Keratinocyte (primary cell): Measurements from ENCODE around the gene MAVS. TPM values are rescaled to one million over a fixed set of nuclear protein-coding genes. Genes with fewer than 3 reads are reported as not detected.

Experiments used
- DNase-seq: peaks from one replicate; pipeline ENCODE4 v3.0.0-alpha.2; 2011; ENCODE audit warnings: low read depth, missing footprints, low spot score
- FAIRE-seq: peaks from 2 replicates; lab custom pipeline; 2011; peaks lifted over from hg19 to GRCh38; lab: Jason Lieb, UNC
- H2AFZ ChIP-seq: 2 replicates; pipeline ENCODE4 v1.6.0; 2012; ENCODE audit warnings: low read length, control low read depth, inconsistent platforms; ENCODE audit not compliant: control insufficient read depth
- H3K27ac ChIP-seq: 2 replicates; pipeline ENCODE4 v1.5.1; 2011; ENCODE audit warnings: low read length; ENCODE audit not compliant: control insufficient read depth, insufficient read depth
- H3K27me3 ChIP-seq: 3 replicates; pipeline ENCODE4 v1.6.0; 2011; ENCODE audit warnings: low read length; ENCODE audit not compliant: control insufficient read depth, insufficient read depth; ENCODE audit errors: extremely low read depth
- H3K36me3 ChIP-seq, 2 experiments: 2 replicates in 1 of 2; 3 replicates in 1 of 2; pipeline ENCODE4 v1.5.1; 2011; ENCODE audit warnings: low read length in 2 of 2, mild to moderate bottlenecking in 1 of 2; ENCODE audit not compliant: control insufficient read depth in 2 of 2, insufficient read depth in 2 of 2; ENCODE audit errors: extremely low read depth in 1 of 2
- H3K4me1 ChIP-seq: 3 replicates; pipeline ENCODE4 v1.5.1; 2011; ENCODE audit warnings: low read length; ENCODE audit not compliant: control insufficient read depth, insufficient read depth; ENCODE audit errors: extremely low read depth
- H3K4me2 ChIP-seq: 3 replicates; pipeline ENCODE4 v1.6.0; 2011; ENCODE audit warnings: low read depth, low read length; ENCODE audit not compliant: control insufficient read depth, insufficient read depth; ENCODE audit errors: extremely low read depth
- H3K4me3 ChIP-seq, 3 experiments: fragments of 200-600 bp in 1 of 3; sonication (generic) in 1 of 3; 2 replicates in 2 of 3; 3 replicates in 1 of 3; pipeline ENCODE4 v1.5.1; 2011 to 2016; ENCODE audit warnings: low read length in 3 of 3, mild to moderate bottlenecking in 3 of 3, control low read depth in 2 of 3, inconsistent platforms in 1 of 3, low read depth in 1 of 3, mixed read lengths in 1 of 3, mixed run types in 1 of 3, moderate library complexity in 1 of 3; ENCODE audit not compliant: control insufficient read depth in 2 of 3, insufficient read depth in 2 of 3; ENCODE audit errors: extremely low read depth in 1 of 3
- H3K79me2 ChIP-seq: 2 replicates; pipeline ENCODE4 v1.6.0; 2012; ENCODE audit warnings: low read length; ENCODE audit not compliant: control insufficient read depth, insufficient read depth
- H3K9ac ChIP-seq: 3 replicates; pipeline ENCODE4 v1.6.0; 2011; ENCODE audit warnings: low read length; ENCODE audit not compliant: control insufficient read depth, insufficient read depth; ENCODE audit errors: extremely low read depth
- H3K9me1 ChIP-seq: 3 replicates; pipeline ENCODE4 v1.6.0; 2011; ENCODE audit warnings: low read length; ENCODE audit not compliant: control insufficient read depth, insufficient read depth; ENCODE audit errors: extremely low read depth
- H3K9me3 ChIP-seq: 2 replicates; pipeline ENCODE4 v1.5.1; 2012; ENCODE audit warnings: low read depth, low read length; ENCODE audit not compliant: control insufficient read depth
- H4K20me1 ChIP-seq: 3 replicates; pipeline ENCODE4 v1.6.0; 2011; ENCODE audit warnings: low read length; ENCODE audit not compliant: control insufficient read depth, insufficient read depth; ENCODE audit errors: extremely low read depth
- EZH2 ChIP-seq: IDR thresholded peaks from one replicate; pipeline ENCODE4 v1.6.1; 2012; ENCODE audit warnings: inconsistent platforms, mild to moderate bottlenecking, low read length, moderate library complexity
- dilution Hi-C: fragments of 300-500 bp; cut with MboI; formaldehyde crosslinking; loops from one replicate; pipeline ENCODE4 v1.7.0; 2020; ENCODE audit warnings: low sequenced_read_pairs; ENCODE audit not compliant: extremely low pct_ligation_motif_present
- polyA plus RNA-seq, 5 experiments: library from polyadenylated mRNA; depleted of rRNA in 3 of 5; stranded (reverse) in 3 of 5; stranded (forward) in 1 of 5; unstranded in 1 of 5; fragments of >200 nt; gene quantifications; 1 replicate in 1 of 5; 2 replicates in 3 of 5; 3 replicates in 1 of 5; pipeline versions ENCODE4 v1.2.1 to v1.2.3, GENCODE V29; 2011 to 2012; ENCODE audit warnings: missing spikeins in 2 of 5, low read depth in 1 of 5, low replicate concordance in 1 of 5
- TF ChIP-seq, protein P1 (sequence below), 3 experiments: IDR thresholded peaks in 1 of 3; conservative IDR thresholded peaks in 1 of 3; optimal IDR thresholded peaks in 1 of 3; 2 replicates in 2 of 3; 3 replicates in 1 of 3; pipeline versions ENCODE3 to v1.5.1; 2011; ENCODE audit warnings: low read length in 3 of 3, mild to moderate bottlenecking in 3 of 3, moderate library complexity in 2 of 3, control low read depth in 1 of 3, inconsistent platforms in 1 of 3; ENCODE audit not compliant: insufficient read depth in 2 of 3; ENCODE audit errors: extremely low read depth in 1 of 3

Gene MAVS
- polyA plus RNA-seq, 1 donor (not counting 4 experiments of a cell fraction or from before 2014, with no cell fraction given), result 15.1 TPM

DNA sequence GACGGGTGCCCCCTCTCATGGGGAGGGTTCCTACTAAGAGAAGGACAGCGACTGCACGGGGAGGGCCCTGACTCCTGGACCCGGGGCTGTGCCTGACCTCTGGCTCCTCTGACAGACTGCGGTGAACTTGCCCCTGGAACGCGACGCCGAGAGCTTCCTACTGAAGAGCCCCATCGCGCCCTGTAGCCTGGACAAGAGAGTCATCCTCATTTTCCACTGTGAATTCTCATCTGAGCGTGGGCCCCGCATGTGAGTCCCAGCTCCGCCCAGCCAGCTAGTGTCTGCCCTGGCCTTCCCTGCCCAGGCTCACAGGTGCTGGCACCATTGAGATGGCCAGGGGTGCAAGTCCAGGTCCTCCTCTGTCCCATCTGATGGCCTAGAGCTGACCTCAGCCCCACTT is 43.3 kb upstream of the MAVS start:
- peak overlapping the region; percentile 99 for H3K27ac ChIP-seq
- TF ChIP-seq, protein P1, sequence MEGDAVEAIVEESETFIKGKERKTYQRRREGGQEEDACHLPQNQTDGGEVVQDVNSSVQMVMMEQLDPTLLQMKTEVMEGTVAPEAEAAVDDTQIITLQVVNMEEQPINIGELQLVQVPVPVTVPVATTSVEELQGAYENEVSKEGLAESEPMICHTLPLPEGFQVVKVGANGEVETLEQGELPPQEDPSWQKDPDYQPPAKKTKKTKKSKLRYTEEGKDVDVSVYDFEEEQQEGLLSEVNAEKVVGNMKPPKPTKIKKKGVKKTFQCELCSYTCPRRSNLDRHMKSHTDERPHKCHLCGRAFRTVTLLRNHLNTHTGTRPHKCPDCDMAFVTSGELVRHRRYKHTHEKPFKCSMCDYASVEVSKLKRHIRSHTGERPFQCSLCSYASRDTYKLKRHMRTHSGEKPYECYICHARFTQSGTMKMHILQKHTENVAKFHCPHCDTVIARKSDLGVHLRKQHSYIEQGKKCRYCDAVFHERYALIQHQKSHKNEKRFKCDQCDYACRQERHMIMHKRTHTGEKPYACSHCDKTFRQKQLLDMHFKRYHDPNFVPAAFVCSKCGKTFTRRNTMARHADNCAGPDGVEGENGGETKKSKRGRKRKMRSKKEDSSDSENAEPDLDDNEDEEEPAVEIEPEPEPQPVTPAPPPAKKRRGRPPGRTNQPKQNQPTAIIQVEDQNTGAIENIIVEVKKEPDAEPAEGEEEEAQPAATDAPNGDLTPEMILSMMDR (optimal IDR thresholded peaks at IDR 0.05 in 1 of 3, IDR thresholded peaks at IDR 0.05 in 1 of 3, conservative IDR thresholded peaks at IDR 0.05 in 1 of 3; ENCODE audit: extremely low read depth in 1 of 3, insufficient read depth in 2 of 3, low read length in 3 of 3), result no peak
- no peak for TF ChIP-seq EZH2
- no peak overlapping the region for H2AFZ ChIP-seq
- DNase-seq (no peak), FAIRE-seq (no peak)
- no peak overlapping the region for H3K9ac ChIP-seq
- dilution Hi-C loops, result no loop called here
- H3K9me1 ChIP-seq, result no peaks in the 10 kb centered on the region
- peak overlapping the region; percentile 27 for H3K4me2 ChIP-seq
- H3K36me3 ChIP-seq, result peaks cover 33 to 73% of the 10 kb centered on the region in 2 experiments
- H3K4me3 ChIP-seq, result no peak overlapping the region
- no peaks in the 10 kb centered on the region for H3K9me3 ChIP-seq
- H3K79me2 ChIP-seq, result peaks cover 16% of the 10 kb centered on the region
- peaks cover 89% of the 10 kb centered on the region for H3K4me1 ChIP-seq
- no peaks in the 10 kb centered on the region for H4K20me1 ChIP-seq
- no peaks in the 10 kb centered on the region for H3K27me3 ChIP-seq

DNA sequence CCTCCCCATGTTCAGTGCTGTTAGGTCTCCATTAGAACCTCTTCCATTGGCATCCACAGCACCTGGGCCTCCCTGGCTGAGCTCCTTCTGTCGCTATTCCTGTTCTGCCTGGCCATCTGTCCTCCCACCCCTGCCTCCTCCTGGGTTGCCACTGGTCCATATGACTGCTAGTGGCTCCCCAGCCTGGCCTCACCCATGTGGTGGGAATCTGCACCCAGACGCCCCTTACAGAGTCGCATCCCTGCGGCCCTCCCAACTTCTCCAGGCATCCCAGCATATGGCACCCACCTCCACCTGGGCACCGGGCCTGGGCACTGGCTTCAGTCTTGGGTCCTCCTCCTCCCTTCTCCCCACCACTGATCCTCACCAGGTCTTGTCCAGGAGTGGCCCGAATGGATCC is 42.8 kb upstream of the MAVS start:
- H3K4me2 ChIP-seq, result peak overlapping the region; percentile 27
- no peak overlapping the region for H2AFZ ChIP-seq
- dilution Hi-C loops, result no loop called here
- H3K4me1 ChIP-seq, result peaks cover 85% of the 10 kb centered on the region
- H3K36me3 ChIP-seq, result peaks cover 33 to 67% of the 10 kb centered on the region in 2 experiments
- TF ChIP-seq, protein P1 (optimal IDR thresholded peaks at IDR 0.05 in 1 of 3, IDR thresholded peaks at IDR 0.05 in 1 of 3, conservative IDR thresholded peaks at IDR 0.05 in 1 of 3; ENCODE audit: extremely low read depth in 1 of 3, insufficient read depth in 2 of 3, low read length in 3 of 3), result no peak
- TF ChIP-seq EZH2, result no peak
- FAIRE-seq (no peak), DNase-seq (no peak)
- H3K27ac ChIP-seq, result peak overlapping the region; percentile 99
- H3K79me2 ChIP-seq, result peaks cover 12% of the 10 kb centered on the region
- H3K4me3 ChIP-seq, result no peak overlapping the region
- no peaks in the 10 kb centered on the region for H3K27me3 ChIP-seq
- H3K9me3 ChIP-seq, result no peaks in the 10 kb centered on the region
- H3K9ac ChIP-seq, result peak overlapping the region; percentile 47
- no peaks in the 10 kb centered on the region for H3K9me1 ChIP-seq
- H4K20me1 ChIP-seq, result no peaks in the 10 kb centered on the region
